ENCODE data around the gene CD1E. TPM values are rescaled to one million over a fixed set of nuclear protein-coding genes. Genes with fewer than 3 reads are reported as not detected.

CD1E gene
- total and polyA plus RNA-seq, 2 of the 8 experiments (the other 6 are each of a cell fraction or from before 2014, with no cell fraction given), result not detected

DNA sequence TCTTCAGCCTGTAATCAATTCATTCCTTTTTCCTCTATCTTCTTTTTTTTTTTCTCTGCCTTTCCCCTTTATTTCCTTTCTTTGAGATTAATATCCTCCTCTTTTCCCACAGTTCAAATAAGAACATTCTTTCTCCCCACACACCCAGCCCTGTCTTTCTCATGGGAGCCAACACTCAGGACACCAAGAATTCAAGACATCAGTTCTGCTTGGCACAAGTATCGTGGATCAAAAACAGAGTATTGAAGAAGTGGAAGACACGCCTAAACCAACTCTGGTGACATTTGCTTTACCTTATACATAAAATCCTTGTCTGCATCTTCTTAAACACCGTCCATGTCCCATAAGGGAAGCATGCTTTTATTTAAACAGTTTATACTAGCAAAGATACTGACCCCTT is 2.9 kb downstream of the CD1E start:
- no peaks in the 10 kb centered on the region for H3K79me2 ChIP-seq (ENCODE audit: control insufficient read depth in 1 of 2, insufficient read depth in 2 of 2, low read length in 2 of 2)
- H2AFZ ChIP-seq (ENCODE audit: low read length), result no peak overlapping the region
- no peak overlapping the region for H3K18ac ChIP-seq (ENCODE audit: extremely low read depth, low read length)
- H2BK20ac ChIP-seq (ENCODE audit: low read length), result no peak overlapping the region
- H2BK15ac ChIP-seq (ENCODE audit: low read length), result no peak overlapping the region
- no peak overlapping the region for H3K23ac ChIP-seq (ENCODE audit: insufficient read length)
- 88% methylated on average over 3 of the region's 3 CpGs; no CpG with 5 or more reads in 1 of the 2 experiments for WGBS, 2 experiments (ENCODE audit: extremely low coverage in 1 of 2, insufficient coverage in 1 of 2, insufficient read length in 1 of 2, insufficient replicate concordance in 2 of 2, low coverage in 1 of 2, low lambda C conversion rate in 2 of 2, missing lambda C conversion rate in 1 of 2)
- FAIRE-seq (no peak), DNase-seq (ENCODE audit: low read depth in 1 of 2, low spot score in 2 of 2) (no peak)
- no peak overlapping the region for H3K56ac ChIP-seq (replicated peaks; ENCODE audit: insufficient read length, low read depth, low read length)
- no peak overlapping the region for H3K4me3 ChIP-seq (ENCODE audit: extremely low read depth in 1 of 4, insufficient read depth in 2 of 4, low read depth in 3 of 4, low read length in 4 of 4)
- H3K27ac ChIP-seq (ENCODE audit: low read depth, low read length), result no peak overlapping the region
- no peaks in the 10 kb centered on the region for H3K4me1 ChIP-seq (replicated peaks in 1 of 4; ENCODE audit: control insufficient read depth in 3 of 4, insufficient read depth in 4 of 4, low read length in 3 of 4)
- H3K4me2 ChIP-seq (ENCODE audit: insufficient read depth in 1 of 2, low read depth in 2 of 2, low read length in 2 of 2), result no peak overlapping the region
- no peak overlapping the region for H3K14ac ChIP-seq (ENCODE audit: insufficient read length)
- CTCF ChIA-PET (ENCODE audit: partially characterized antibody), result interaction anchor here (0.5 to 0.7 kb wide), 3 partner anchors 125 to 540 kb away, joined by 3 read pairs; no protein-coding TSS in a partner anchor
- no peak overlapping the region for H2BK120ac ChIP-seq (replicated peaks; ENCODE audit: low read depth, low read length)
- H3K79me1 ChIP-seq (ENCODE audit: low read depth, low read length), result no peaks in the 10 kb centered on the region
- H3K4ac ChIP-seq (replicated peaks; ENCODE audit: insufficient read length, low read depth, low read length), result no peak overlapping the region
- H3K36me3 ChIP-seq (ENCODE audit: control insufficient read depth in 2 of 4, insufficient read depth in 4 of 4, low read length in 3 of 4), result no peaks in the 10 kb centered on the region
- no peak overlapping the region for H4K8ac ChIP-seq (ENCODE audit: extremely low read depth, insufficient read depth, low read length)
- no peak overlapping the region for H3K9ac ChIP-seq (replicated peaks in 1 of 4; ENCODE audit: extremely low read depth in 1 of 4, low read depth in 3 of 4, low read length in 3 of 4)
- H2BK12ac ChIP-seq (ENCODE audit: low read depth, low read length), result no peak overlapping the region
- no peak overlapping the region for H2BK5ac ChIP-seq (ENCODE audit: low read depth, low read length)
- no peaks in the 10 kb centered on the region for H3K9me3 ChIP-seq (ENCODE audit: insufficient read depth in 2 of 2, low read depth in 1 of 2, low read length in 1 of 2)
- POLR2A ChIA-PET (ENCODE audit: partially characterized antibody), result no interaction called here
- H4K5ac ChIP-seq (ENCODE audit: insufficient read length, low read depth, low read length), result no peak overlapping the region
- H2AK5ac ChIP-seq (ENCODE audit: low read depth, low read length), result no peak overlapping the region
- H3K27me3 ChIP-seq (replicated peaks in 1 of 4; ENCODE audit: control insufficient read depth in 3 of 4, extremely low read depth in 1 of 4, insufficient read depth in 3 of 4, low read length in 3 of 4), result no peaks in the 10 kb centered on the region
- H3K23me2 ChIP-seq (ENCODE audit: low read depth, low read length), result no peaks in the 10 kb centered on the region
- no peak overlapping the region for H4K91ac ChIP-seq (replicated peaks; ENCODE audit: insufficient read length, low read length)
- H4K20me1 ChIP-seq (replicated peaks in 1 of 2; ENCODE audit: control insufficient read depth in 1 of 2, insufficient read depth in 2 of 2, low read length in 2 of 2), result no peaks in the 10 kb centered on the region
- TF ChIP-seq, protein P1, sequence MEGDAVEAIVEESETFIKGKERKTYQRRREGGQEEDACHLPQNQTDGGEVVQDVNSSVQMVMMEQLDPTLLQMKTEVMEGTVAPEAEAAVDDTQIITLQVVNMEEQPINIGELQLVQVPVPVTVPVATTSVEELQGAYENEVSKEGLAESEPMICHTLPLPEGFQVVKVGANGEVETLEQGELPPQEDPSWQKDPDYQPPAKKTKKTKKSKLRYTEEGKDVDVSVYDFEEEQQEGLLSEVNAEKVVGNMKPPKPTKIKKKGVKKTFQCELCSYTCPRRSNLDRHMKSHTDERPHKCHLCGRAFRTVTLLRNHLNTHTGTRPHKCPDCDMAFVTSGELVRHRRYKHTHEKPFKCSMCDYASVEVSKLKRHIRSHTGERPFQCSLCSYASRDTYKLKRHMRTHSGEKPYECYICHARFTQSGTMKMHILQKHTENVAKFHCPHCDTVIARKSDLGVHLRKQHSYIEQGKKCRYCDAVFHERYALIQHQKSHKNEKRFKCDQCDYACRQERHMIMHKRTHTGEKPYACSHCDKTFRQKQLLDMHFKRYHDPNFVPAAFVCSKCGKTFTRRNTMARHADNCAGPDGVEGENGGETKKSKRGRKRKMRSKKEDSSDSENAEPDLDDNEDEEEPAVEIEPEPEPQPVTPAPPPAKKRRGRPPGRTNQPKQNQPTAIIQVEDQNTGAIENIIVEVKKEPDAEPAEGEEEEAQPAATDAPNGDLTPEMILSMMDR (IDR thresholded peaks at IDR 0.05; ENCODE audit: control extremely low read depth in 1 of 3, insufficient read depth in 1 of 3, low read depth in 1 of 3, low read length in 3 of 3), result no peak
- no peak for TF ChIP-seq CHD2 (IDR thresholded peaks at IDR 0.05; ENCODE audit: low read length)
- no peak for TF ChIP-seq POLR2A (IDR thresholded peaks at IDR 0.05; ENCODE audit: control extremely low read depth in 1 of 2, low read depth in 2 of 2, low read length in 2 of 2)
- no peak for TF ChIP-seq BACH1 (IDR thresholded peaks at IDR 0.05; ENCODE audit: low read length)
- TF ChIP-seq, protein P2, sequence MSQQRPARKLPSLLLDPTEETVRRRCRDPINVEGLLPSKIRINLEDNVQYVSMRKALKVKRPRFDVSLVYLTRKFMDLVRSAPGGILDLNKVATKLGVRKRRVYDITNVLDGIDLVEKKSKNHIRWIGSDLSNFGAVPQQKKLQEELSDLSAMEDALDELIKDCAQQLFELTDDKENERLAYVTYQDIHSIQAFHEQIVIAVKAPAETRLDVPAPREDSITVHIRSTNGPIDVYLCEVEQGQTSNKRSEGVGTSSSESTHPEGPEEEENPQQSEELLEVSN (IDR thresholded peaks at IDR 0.05), result no peak
- TF ChIP-seq KDM5A (IDR thresholded peaks at IDR 0.05; ENCODE audit: low read length), result no peak
- no peak for TF ChIP-seq YY1 (IDR thresholded peaks at IDR 0.05; ENCODE audit: low read depth, low read length)
- TF ChIP-seq SIN3A (conservative IDR thresholded peaks at IDR 0.05 in 1 of 2, IDR thresholded peaks at IDR 0.05 in 1 of 2; ENCODE audit: low read depth in 1 of 2, low read length in 2 of 2), result no peak
- no peak for TF ChIP-seq FOSL1 (IDR thresholded peaks at IDR 0.05; ENCODE audit: insufficient read depth, low read depth, low read length)
- no peak for TF ChIP-seq SAP30 (IDR thresholded peaks at IDR 0.05; ENCODE audit: insufficient read depth, insufficient replicate concordance, low read length)
- TF ChIP-seq CEBPB (IDR thresholded peaks at IDR 0.05; ENCODE audit: low read depth, low read length), result no peak
- TF ChIP-seq POLR2AphosphoS5 (IDR thresholded peaks at IDR 0.05; ENCODE audit: low read depth, low read length), result no peak

Measured in H1 (cell line).